ENCODE data around the gene CLIC1. TPM values are rescaled to one million over a fixed set of nuclear protein-coding genes. Genes with fewer than 3 reads are reported as not detected.

The CLIC1 gene
- polyA plus RNA-seq, 2 of the 4 experiments (the other 2 are of a cell fraction) = 249 to 346 TPM

DNA sequence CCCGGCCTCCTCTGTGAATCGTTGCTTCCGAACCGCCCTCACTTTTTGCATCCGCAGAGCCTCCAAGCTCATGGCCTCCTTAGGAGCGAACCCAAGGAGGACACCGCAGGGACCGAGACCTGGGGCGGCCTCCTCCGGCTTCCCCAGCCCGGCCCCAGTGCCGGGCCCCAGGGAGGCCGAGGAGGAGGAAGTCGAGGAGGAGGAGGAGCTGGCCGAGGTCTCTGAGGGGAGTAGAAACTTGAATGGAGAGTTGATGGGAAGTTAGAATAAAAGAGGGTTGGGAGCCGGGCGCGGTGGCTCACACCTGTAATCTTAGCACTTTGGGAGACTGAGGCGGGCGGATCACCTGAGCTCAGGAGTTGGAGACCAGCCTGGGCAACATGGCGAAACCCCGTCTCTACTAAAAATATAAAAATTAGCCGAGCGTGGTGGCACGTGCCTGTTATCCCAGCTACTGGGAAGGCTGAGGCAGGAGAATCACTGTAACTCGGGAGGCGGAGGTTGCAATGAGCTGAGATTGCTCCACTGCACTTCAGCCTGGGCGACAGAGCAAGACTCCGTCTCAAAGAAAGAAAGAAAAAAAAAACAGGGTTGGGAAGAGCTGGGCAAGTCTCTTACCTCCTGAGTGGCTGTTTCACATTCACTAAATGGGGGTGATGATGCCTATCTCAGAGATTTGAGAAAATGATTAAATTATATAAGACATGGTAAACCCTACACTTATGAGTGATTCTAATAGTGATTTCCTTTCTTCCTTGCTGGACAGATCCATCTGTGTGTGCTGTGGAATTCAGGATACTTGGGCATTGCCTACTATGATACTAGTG lies 4.3 kb upstream of the CLIC1 start:
- ChIA-PET POLR2A (no interaction called here), CTCF (interaction anchor here (0.6 to 4.5 kb wide), 3 partner anchors 11 to 29 kb away, joined by 5 to 30 read pairs (median 12); partner anchors contain the start of gene DDAH2)
- Histone ChIP-seq H3K9me3 (no peaks in the 10 kb centered on the region), H3K27ac (peak overlapping the region; percentile 86 to 89), H3K4me3 (peak overlapping the region; percentile 67), H3K4me2 (peak overlapping the region; percentile 88), H3K4me1 (peaks cover 42% of the 10 kb centered on the region)
- WGBS (ENCODE audit: missing lambda C conversion rate) = 27% methylated on average over 28 of the region's 29 CpGs
- DNase-seq (ENCODE audit: low read depth in 1 of 2, low spot score in 1 of 2) (no peak), FAIRE-seq (no peak), ATAC-seq (no peak)
- TF ChIP-seq, protein P1, sequence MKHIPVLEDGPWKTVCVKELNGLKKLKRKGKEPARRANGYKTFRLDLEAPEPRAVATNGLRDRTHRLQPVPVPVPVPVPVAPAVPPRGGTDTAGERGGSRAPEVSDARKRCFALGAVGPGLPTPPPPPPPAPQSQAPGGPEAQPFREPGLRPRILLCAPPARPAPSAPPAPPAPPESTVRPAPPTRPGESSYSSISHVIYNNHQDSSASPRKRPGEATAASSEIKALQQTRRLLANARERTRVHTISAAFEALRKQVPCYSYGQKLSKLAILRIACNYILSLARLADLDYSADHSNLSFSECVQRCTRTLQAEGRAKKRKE (CRISPR knock-in tag; IDR thresholded peaks at IDR 0.05; ENCODE audit: low read depth) = no peak
- TF ChIP-seq FOSL2 (IDR thresholded peaks at IDR 0.05) (no peak), FOSL2 (CRISPR knock-in tag; IDR thresholded peaks at IDR 0.05) (no peak), KDM1A (IDR thresholded peaks at IDR 0.05; ENCODE audit: low read depth) (no peak), MAZ (IDR thresholded peaks at IDR 0.05; ENCODE audit: borderline replicate concordance, low read depth, low read length) (no peak), HEYL (CRISPR knock-in tag; IDR thresholded peaks at IDR 0.05) (no peak), RFX5 (IDR thresholded peaks at IDR 0.05) (no peak), NPAS2 (CRISPR knock-in tag; IDR thresholded peaks at IDR 0.05; ENCODE audit: borderline replicate concordance) (no peak)
- TF ChIP-seq, protein P2, sequence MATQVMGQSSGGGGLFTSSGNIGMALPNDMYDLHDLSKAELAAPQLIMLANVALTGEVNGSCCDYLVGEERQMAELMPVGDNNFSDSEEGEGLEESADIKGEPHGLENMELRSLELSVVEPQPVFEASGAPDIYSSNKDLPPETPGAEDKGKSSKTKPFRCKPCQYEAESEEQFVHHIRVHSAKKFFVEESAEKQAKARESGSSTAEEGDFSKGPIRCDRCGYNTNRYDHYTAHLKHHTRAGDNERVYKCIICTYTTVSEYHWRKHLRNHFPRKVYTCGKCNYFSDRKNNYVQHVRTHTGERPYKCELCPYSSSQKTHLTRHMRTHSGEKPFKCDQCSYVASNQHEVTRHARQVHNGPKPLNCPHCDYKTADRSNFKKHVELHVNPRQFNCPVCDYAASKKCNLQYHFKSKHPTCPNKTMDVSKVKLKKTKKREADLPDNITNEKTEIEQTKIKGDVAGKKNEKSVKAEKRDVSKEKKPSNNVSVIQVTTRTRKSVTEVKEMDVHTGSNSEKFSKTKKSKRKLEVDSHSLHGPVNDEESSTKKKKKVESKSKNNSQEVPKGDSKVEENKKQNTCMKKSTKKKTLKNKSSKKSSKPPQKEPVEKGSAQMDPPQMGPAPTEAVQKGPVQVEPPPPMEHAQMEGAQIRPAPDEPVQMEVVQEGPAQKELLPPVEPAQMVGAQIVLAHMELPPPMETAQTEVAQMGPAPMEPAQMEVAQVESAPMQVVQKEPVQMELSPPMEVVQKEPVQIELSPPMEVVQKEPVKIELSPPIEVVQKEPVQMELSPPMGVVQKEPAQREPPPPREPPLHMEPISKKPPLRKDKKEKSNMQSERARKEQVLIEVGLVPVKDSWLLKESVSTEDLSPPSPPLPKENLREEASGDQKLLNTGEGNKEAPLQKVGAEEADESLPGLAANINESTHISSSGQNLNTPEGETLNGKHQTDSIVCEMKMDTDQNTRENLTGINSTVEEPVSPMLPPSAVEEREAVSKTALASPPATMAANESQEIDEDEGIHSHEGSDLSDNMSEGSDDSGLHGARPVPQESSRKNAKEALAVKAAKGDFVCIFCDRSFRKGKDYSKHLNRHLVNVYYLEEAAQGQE (IDR thresholded peaks at IDR 0.05) = no peak

DNA sequence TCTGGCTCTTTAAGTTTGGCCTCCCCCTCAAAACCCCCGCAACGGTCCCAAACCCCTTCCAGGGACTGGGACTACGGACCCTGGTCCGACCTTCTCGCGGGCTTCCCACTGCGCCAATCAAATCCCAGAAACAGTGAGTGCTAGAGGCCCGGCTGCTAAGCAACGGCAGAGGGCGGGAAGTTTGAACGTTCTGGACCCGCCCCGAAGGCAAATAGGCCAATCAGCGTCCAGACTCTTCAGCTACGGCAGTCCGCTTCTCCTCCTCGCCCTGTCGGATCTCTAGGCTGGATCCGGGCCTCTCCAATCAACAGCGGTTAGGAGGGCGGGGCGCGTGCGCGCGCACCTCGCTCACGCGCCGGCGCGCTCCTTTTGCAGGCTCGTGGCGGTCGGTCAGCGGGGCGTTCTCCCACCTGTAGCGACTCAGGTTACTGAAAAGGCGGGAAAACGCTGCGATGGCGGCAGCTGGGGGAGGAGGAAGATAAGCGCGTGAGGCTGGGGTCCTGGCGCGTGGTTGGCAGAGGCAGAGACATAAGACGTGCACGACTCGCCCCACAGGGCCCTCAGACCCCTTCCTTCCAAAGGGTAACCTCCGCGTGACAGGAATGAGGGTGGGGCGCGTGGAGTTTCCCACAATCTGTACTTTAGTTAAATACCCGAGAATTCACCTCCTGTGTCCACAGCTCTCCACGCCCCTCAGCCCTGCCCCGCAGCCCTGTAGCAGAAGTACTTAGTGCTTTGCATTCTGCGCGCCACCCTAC lies 3.5 kb upstream of the CLIC1 start, which contains the start of gene MSH5:
TSS of gene MSH5 (plus strand) at position 367 of the 758 bp plus-strand sequence. CDS start 462 bp downstream, outside the sequence.
- ATAC-seq = peak; percentile 84 to 90
- H3K4me1 ChIP-seq = peaks cover 42% of the 10 kb centered on the region
- H3K4me3 ChIP-seq = peak within 1 kb of the TSS; percentile 67
- peak within 1 kb of the TSS; percentile 99 for H3K4me2 ChIP-seq
- ChIA-PET POLR2A (interaction anchor here (0.6 to 1.3 kb wide), 5 partner anchors 10 to 75 kb away, joined by 3 to 5 read pairs (median 4); partner anchors contain the start of genes ABHD16A, HSPA1A and HSPA1L), CTCF (interaction anchor here (0.7 to 4.5 kb wide), 9 partner anchors 10 to 78 kb away, joined by 3 to 30 read pairs (median 4); partner anchors contain the start of genes DDAH2 and VARS1)
- no peak for FAIRE-seq
- H3K27ac ChIP-seq = peak within 1 kb of the TSS; percentile 94 to 99
- H3K9me3 ChIP-seq = no peaks in the 10 kb centered on the region
- under 1% methylated on average over 51 of the region's 58 CpGs for WGBS (ENCODE audit: missing lambda C conversion rate)
- DNase-seq (ENCODE audit: low read depth in 1 of 2, low spot score in 1 of 2) = peak; percentile 92 to 99
- 0 out of 2 replicates have a peak, but pooled peaks have one; percentile 32 for TF ChIP-seq TP53 (CRISPR knock-in tag; IDR thresholded peaks at IDR 0.05)
- no peak for TF ChIP-seq SMC3 (IDR thresholded peaks at IDR 0.05)
- TF ChIP-seq ZSCAN20 (CRISPR knock-in tag; IDR thresholded peaks at IDR 0.05) = no peak
- TF ChIP-seq CEBPB (IDR thresholded peaks at IDR 0.05) = no peak
- no peak for TF ChIP-seq TFCP2L1 (CRISPR knock-in tag; IDR thresholded peaks at IDR 0.05)
- no peak for TF ChIP-seq RFX5 (IDR thresholded peaks at IDR 0.05)
- no peak for TF ChIP-seq JUNB (IDR thresholded peaks at IDR 0.05)
- TF ChIP-seq, protein P3, sequence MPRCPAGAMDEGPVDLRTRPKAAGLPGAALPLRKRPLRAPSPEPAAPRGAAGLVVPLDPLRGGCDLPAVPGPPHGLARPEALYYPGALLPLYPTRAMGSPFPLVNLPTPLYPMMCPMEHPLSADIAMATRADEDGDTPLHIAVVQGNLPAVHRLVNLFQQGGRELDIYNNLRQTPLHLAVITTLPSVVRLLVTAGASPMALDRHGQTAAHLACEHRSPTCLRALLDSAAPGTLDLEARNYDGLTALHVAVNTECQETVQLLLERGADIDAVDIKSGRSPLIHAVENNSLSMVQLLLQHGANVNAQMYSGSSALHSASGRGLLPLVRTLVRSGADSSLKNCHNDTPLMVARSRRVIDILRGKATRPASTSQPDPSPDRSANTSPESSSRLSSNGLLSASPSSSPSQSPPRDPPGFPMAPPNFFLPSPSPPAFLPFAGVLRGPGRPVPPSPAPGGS (IDR thresholded peaks at IDR 0.05) = no peak; the same call in 2 of the 3 replicates
- TF ChIP-seq FOSB (CRISPR knock-in tag; IDR thresholded peaks at IDR 0.05) = no peak
- TF ChIP-seq, protein P4, sequence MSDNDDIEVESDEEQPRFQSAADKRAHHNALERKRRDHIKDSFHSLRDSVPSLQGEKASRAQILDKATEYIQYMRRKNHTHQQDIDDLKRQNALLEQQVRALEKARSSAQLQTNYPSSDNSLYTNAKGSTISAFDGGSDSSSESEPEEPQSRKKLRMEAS (IDR thresholded peaks at IDR 0.05) = peak; percentile 97
- peak; percentile 76 for TF ChIP-seq CHD2 (IDR thresholded peaks at IDR 0.05; ENCODE audit: low read length, partially characterized antibody)
- no peak for TF ChIP-seq FOSL2 (IDR thresholded peaks at IDR 0.05)
- TF ChIP-seq FOSL2 (CRISPR knock-in tag; IDR thresholded peaks at IDR 0.05) = no peak
- TF ChIP-seq CBX2 (IDR thresholded peaks at IDR 0.05; ENCODE audit: borderline replicate concordance, low read depth) = no peak
- no peak for TF ChIP-seq EHF (CRISPR knock-in tag; IDR thresholded peaks at IDR 0.05)
- TF ChIP-seq HOXB13 (CRISPR knock-in tag; IDR thresholded peaks at IDR 0.05; ENCODE audit: low read depth) = no peak
- TF ChIP-seq POLR2AphosphoS2 (conservative IDR thresholded peaks at IDR 0.05; ENCODE audit: low read length) = no peak
- TF ChIP-seq HOXB5 (CRISPR knock-in tag; IDR thresholded peaks at IDR 0.05) = no peak
- TF ChIP-seq CBX8 (IDR thresholded peaks at IDR 0.05) = no peak
- no peak for TF ChIP-seq RAD21 (conservative IDR thresholded peaks at IDR 0.05 in 1 of 2, IDR thresholded peaks at IDR 0.05 in 1 of 2)
- peak; percentile 52 for TF ChIP-seq POLR2A (IDR thresholded peaks at IDR 0.05; ENCODE audit: low read length)
- TF ChIP-seq HEYL (CRISPR knock-in tag; IDR thresholded peaks at IDR 0.05) = no peak
- no peak for TF ChIP-seq FOXS1 (CRISPR knock-in tag; IDR thresholded peaks at IDR 0.05)

Data from A549 (cell line).